Retinal pigment epithelial cell (primary cell): Measurements from ENCODE around the gene CPED1.

Experiments used
- DNase-seq: peaks from one replicate; pipeline ENCODE4 v3.0.0-alpha.2; 2010; ENCODE audit warnings: low read depth
- H3K4me3 ChIP-seq: 2 replicates; pipeline ENCODE4 v1.5.1; 2011; ENCODE audit warnings: mild to moderate bottlenecking, low read length, control low read depth, moderate library complexity
- CTCF ChIP-seq: conservative IDR thresholded peaks from 2 replicates; pipeline ENCODE4 v1.5.1; 2011; ENCODE audit warnings: low read depth, low read length, control low read depth, inconsistent platforms

The CPED1 gene

GRCh38 chr7:121341933-121342332 lies 353.4 kb downstream of the CPED1 start:
- H3K4me3 ChIP-seq, result no peak overlapping the region
- TF ChIP-seq CTCF, result no peak
- no peak for DNase-seq

GRCh38 chr7:121342631-121343030 lies 354.1 kb downstream of the CPED1 start:
- no peak overlapping the region for H3K4me3 ChIP-seq
- DNase-seq, result no peak
- no peak for TF ChIP-seq CTCF

- no peak overlapping the region for H3K4me3 ChIP-seq
- DNase-seq, result no peak
- TF ChIP-seq CTCF, result no peak
These were observed 354.8 kb downstream of the CPED1 start for GRCh38 chr7:121343302-121343701.

- no peak for TF ChIP-seq CTCF
- no peak overlapping the region for H3K4me3 ChIP-seq
- DNase-seq, result peak; percentile 48
These were observed 355.6 kb downstream of the CPED1 start for GRCh38 chr7:121344093-121344492.

GRCh38 chr7:121344497-121344896 lies 356.0 kb downstream of the CPED1 start:
- no peak for DNase-seq
- no peak overlapping the region for H3K4me3 ChIP-seq
- TF ChIP-seq CTCF, result no peak
